ENCODE data around the gene EIF2D. TPM values are rescaled to one million over a fixed set of nuclear protein-coding genes. Genes with fewer than 3 reads are reported as not detected.

EIF2D gene
- total RNA-seq (10 to 100 TPM; 48.0 to 56.7 (median 49.3) TPM), total RNA-seq (50.4 to 82.7 (median 57.6) reads per million in 29 experiments)
- total RNA-seq (2013), result 55.4 TPM

- DNase-seq (peak; percentile 82 to 96 (median 91)), ATAC-seq (replicated peaks in 1 of 4) (peak; percentile 97 to 100 (median 98))
- no peaks in the 10 kb centered on the region for H3K27me3 Mint-ChIP-seq
- Histone ChIP-seq H3K27ac (ENCODE audit: low read length) (peak within 1 kb of the TSS; percentile 71), H3K4me3 (ENCODE audit: control insufficient read depth in 1 of 2, extremely low read depth in 1 of 2, low read length in 1 of 2) (peak within 1 kb of the TSS; percentile 63 to 79), H3K36me3 (ENCODE audit: control insufficient read depth in 2 of 2, extremely low read depth in 1 of 2, insufficient read depth in 1 of 2, low read length in 1 of 2) (peaks cover 0 to 28% of the 10 kb centered on the region in 2 donors), H3K4me1 (ENCODE audit: control insufficient read depth in 1 of 2, extremely low read depth in 1 of 2, insufficient read depth in 2 of 2, low read length in 2 of 2) (peaks cover 7 to 15% of the 10 kb centered on the region in 2 experiments), H3K9me3 (no peaks in the 10 kb centered on the region), H3K27me3 (replicated peaks in 1 of 2; ENCODE audit: control insufficient read depth in 2 of 2, extremely low read depth in 1 of 2, insufficient read depth in 2 of 2, low read length in 1 of 2) (no peaks in the 10 kb centered on the region)
- peak within 1 kb of the TSS; percentile 91 to 93 for H3K27ac Mint-ChIP-seq
- peak within 1 kb of the TSS; percentile 91 to 95 (median 92) for H3K4me3 Mint-ChIP-seq
- POLR2A ChIA-PET, result interaction anchor here in 1 of 2 donors (0.6 to 1.1 kb wide), 6 partner anchors 23 to 145 kb away, joined by 3 to 11 read pairs (median 4); partner anchors contain the start of gene IKBKE
- WGBS (ENCODE audit: insufficient coverage), result under 1% methylated on average over 34 of the region's 48 CpGs
- peaks cover 15 to 23% (median 22%) of the 10 kb centered on the region in 3 donors for H3K4me1 Mint-ChIP-seq
- H3K9me3 Mint-ChIP-seq, result no peaks in the 10 kb centered on the region
- CTCF ChIA-PET, result interaction anchor here (0.5 to 2.9 kb wide), 25 partner anchors 9 to 1642 kb away, joined by 3 to 23 read pairs (median 4); partner anchors contain the start of genes DYRK3 (in 1 of the 2), IKBKE (in 1 of the 2) and MAPKAPK2 (in 1 of the 2)
- H3K36me3 Mint-ChIP-seq, result peaks cover 23% of the 10 kb centered on the region
Observed at GRCh38 chr1:206612129-206612876, at the start of gene EIF2D. TSS of gene EIF2D (minus strand) at chr1:206612465. CDS start at chr1:206612342, 123 bp downstream.

- peaks cover 0 to 7% (median 4%) of the 10 kb centered on the region in 3 donors for H3K4me1 Mint-ChIP-seq
- no peak overlapping the region for H3K4me3 Mint-ChIP-seq
- H3K9me3 ChIP-seq, result no peaks in the 10 kb centered on the region
- H3K27ac ChIP-seq (ENCODE audit: low read length), result no peak overlapping the region
- H3K27me3 Mint-ChIP-seq, result peaks cover 28 to 47% of the 10 kb centered on the region in 2 donors
- peaks cover 0 to 13% of the 10 kb centered on the region in 2 experiments for H3K4me1 ChIP-seq (ENCODE audit: control insufficient read depth in 1 of 2, extremely low read depth in 1 of 2, insufficient read depth in 2 of 2, low read length in 2 of 2)
- no peaks in the 10 kb centered on the region for H3K9me3 Mint-ChIP-seq
- H3K27me3 ChIP-seq (replicated peaks in 1 of 2; ENCODE audit: control insufficient read depth in 2 of 2, extremely low read depth in 1 of 2, insufficient read depth in 2 of 2, low read length in 1 of 2), result peaks cover 0 to 42% of the 10 kb centered on the region in 2 experiments
- WGBS (ENCODE audit: insufficient coverage), result 95% methylated on average over 8 of the region's 11 CpGs
- no peak overlapping the region for H3K27ac Mint-ChIP-seq
- H3K36me3 ChIP-seq (ENCODE audit: control insufficient read depth in 2 of 2, extremely low read depth in 1 of 2, insufficient read depth in 1 of 2, low read length in 1 of 2), result no peaks in the 10 kb centered on the region
- ATAC-seq (replicated peaks in 1 of 4) (no peak), DNase-seq (no peak)
- H3K4me3 ChIP-seq (ENCODE audit: control insufficient read depth in 1 of 2, extremely low read depth in 1 of 2, low read length in 1 of 2), result no peak overlapping the region
- POLR2A ChIA-PET, result no interaction called here
- H3K36me3 Mint-ChIP-seq, result no peaks in the 10 kb centered on the region
- CTCF ChIA-PET, result interaction anchor here (0.7 to 1.1 kb wide), 4 partner anchors 12 to 229 kb away, joined by 3 to 4 read pairs (median 3); partner anchors contain the start of gene DYRK3 (in 1 of the 2)
Observed at GRCh38 chr1:206661161-206661820, 49.0 kb upstream of the EIF2D start.

- ChIA-PET CTCF (interaction anchor here (0.6 to 2.0 kb wide), 9 partner anchors 25 to 984 kb away, joined by 3 to 9 read pairs (median 4); partner anchors contain the start of gene DYRK3 (in 1 of the 2)), POLR2A (no interaction called here)
- H3K36me3 ChIP-seq (ENCODE audit: control insufficient read depth in 2 of 2, extremely low read depth in 1 of 2, insufficient read depth in 1 of 2, low read length in 1 of 2), result no peaks in the 10 kb centered on the region
- H3K27me3 Mint-ChIP-seq, result peaks cover 28 to 44% of the 10 kb centered on the region in 2 donors
- H3K9me3 ChIP-seq, result no peaks in the 10 kb centered on the region
- WGBS (ENCODE audit: insufficient coverage), result 92% methylated on average over 2 of the region's 4 CpGs
- no peak for ATAC-seq (replicated peaks in 1 of 4)
- peaks cover 0 to 49% of the 10 kb centered on the region in 2 experiments for H3K27me3 ChIP-seq (replicated peaks in 1 of 2; ENCODE audit: control insufficient read depth in 2 of 2, extremely low read depth in 1 of 2, insufficient read depth in 2 of 2, low read length in 1 of 2)
- no peak overlapping the region for H3K4me3 ChIP-seq (ENCODE audit: control insufficient read depth in 1 of 2, extremely low read depth in 1 of 2, low read length in 1 of 2)
- no peak for DNase-seq
- peaks cover 0 to 13% of the 10 kb centered on the region in 2 experiments for H3K4me1 ChIP-seq (ENCODE audit: control insufficient read depth in 1 of 2, extremely low read depth in 1 of 2, insufficient read depth in 2 of 2, low read length in 2 of 2)
- no peaks in the 10 kb centered on the region for H3K9me3 Mint-ChIP-seq
- no peak overlapping the region for H3K4me3 Mint-ChIP-seq
- H3K36me3 Mint-ChIP-seq, result no peaks in the 10 kb centered on the region
- H3K27ac ChIP-seq (ENCODE audit: low read length), result no peak overlapping the region
- peaks cover 0 to 7% (median 4%) of the 10 kb centered on the region in 3 donors for H3K4me1 Mint-ChIP-seq
- no peak overlapping the region for H3K27ac Mint-ChIP-seq
Observed at GRCh38 chr1:206660136-206660535, 47.9 kb upstream of the EIF2D start.

GRCh38 chr1:206658981-206659273 is 46.7 kb upstream of the EIF2D start:
- H3K4me3 ChIP-seq (ENCODE audit: control insufficient read depth in 1 of 2, extremely low read depth in 1 of 2, low read length in 1 of 2), result no peak overlapping the region
- ChIA-PET CTCF (interaction anchor here (0.6 to 2.0 kb wide), 11 partner anchors 9 to 653 kb away, joined by 3 to 11 read pairs (median 3); no protein-coding TSS in a partner anchor), POLR2A (interaction anchor here in 1 of 2 donors (0.6 kb wide), 1 partner anchor 141 kb away, joined by 3 read pairs; no protein-coding TSS in a partner anchor)
- H3K4me3 Mint-ChIP-seq, result no peak overlapping the region
- H3K4me1 ChIP-seq (ENCODE audit: control insufficient read depth in 1 of 2, extremely low read depth in 1 of 2, insufficient read depth in 2 of 2, low read length in 2 of 2), result peaks cover 0 to 11% of the 10 kb centered on the region in 2 experiments
- DNase-seq, result no peak
- WGBS (ENCODE audit: insufficient coverage), result 81% methylated on average over 2 of the region's 7 CpGs
- peaks cover 0 to 42% of the 10 kb centered on the region in 2 experiments for H3K27me3 ChIP-seq (replicated peaks in 1 of 2; ENCODE audit: control insufficient read depth in 2 of 2, extremely low read depth in 1 of 2, insufficient read depth in 2 of 2, low read length in 1 of 2)
- H3K4me1 Mint-ChIP-seq, result peaks cover 0 to 5% (median 2%) of the 10 kb centered on the region in 3 donors
- no peaks in the 10 kb centered on the region for H3K9me3 ChIP-seq
- no peaks in the 10 kb centered on the region for H3K36me3 ChIP-seq (ENCODE audit: control insufficient read depth in 2 of 2, extremely low read depth in 1 of 2, insufficient read depth in 1 of 2, low read length in 1 of 2)
- H3K27ac ChIP-seq (ENCODE audit: low read length), result no peak overlapping the region
- no peaks in the 10 kb centered on the region for H3K9me3 Mint-ChIP-seq
- no peaks in the 10 kb centered on the region for H3K36me3 Mint-ChIP-seq
- H3K27me3 Mint-ChIP-seq, result peaks cover 28 to 41% of the 10 kb centered on the region in 2 donors
- no peak overlapping the region for H3K27ac Mint-ChIP-seq
- no peak for ATAC-seq (replicated peaks in 1 of 4)

- Histone ChIP-seq H3K36me3 (ENCODE audit: control insufficient read depth in 2 of 2, extremely low read depth in 1 of 2, insufficient read depth in 1 of 2, low read length in 1 of 2) (no peaks in the 10 kb centered on the region), H3K9me3 (no peaks in the 10 kb centered on the region), H3K27ac (ENCODE audit: low read length) (no peak overlapping the region), H3K4me3 (ENCODE audit: control insufficient read depth in 1 of 2, extremely low read depth in 1 of 2, low read length in 1 of 2) (no peak overlapping the region), H3K27me3 (replicated peaks in 1 of 2; ENCODE audit: control insufficient read depth in 2 of 2, extremely low read depth in 1 of 2, insufficient read depth in 2 of 2, low read length in 1 of 2) (peaks cover 0 to 37% of the 10 kb centered on the region in 2 experiments), H3K4me1 (ENCODE audit: control insufficient read depth in 1 of 2, extremely low read depth in 1 of 2, insufficient read depth in 2 of 2, low read length in 2 of 2) (peaks cover 0 to 8% of the 10 kb centered on the region in 2 experiments)
- POLR2A ChIA-PET, result no interaction called here
- H3K36me3 Mint-ChIP-seq, result no peaks in the 10 kb centered on the region
- DNase-seq, result peak in 28 of 35 experiments; percentile 17 to 70 (median 38)
- WGBS (ENCODE audit: insufficient coverage), result 40% methylated on average over 7 of the region's 22 CpGs
- peaks cover 0 to 5% (median 2%) of the 10 kb centered on the region in 3 donors for H3K4me1 Mint-ChIP-seq
- no peak overlapping the region for H3K4me3 Mint-ChIP-seq
- no peaks in the 10 kb centered on the region for H3K9me3 Mint-ChIP-seq
- peak; percentile 42 to 78 (median 76) for ATAC-seq (replicated peaks in 1 of 4)
- no peak overlapping the region for H3K27ac Mint-ChIP-seq
- peaks cover 26 to 37% of the 10 kb centered on the region in 2 donors for H3K27me3 Mint-ChIP-seq
- CTCF ChIA-PET, result interaction anchor here (0.6 to 2.0 kb wide), 10 partner anchors 9 to 324 kb away, joined by 3 to 11 read pairs (median 4); partner anchors contain the start of gene DYRK3 (in 1 of the 2)
Observed at GRCh38 chr1:206658264-206658980, 46.2 kb upstream of the EIF2D start.

Data from T-cell (primary cell).